OCI-LY7 (cell line): ENCODE measurements around the gene EZH1. TPM values are rescaled to one million over a fixed set of nuclear protein-coding genes. Genes with fewer than 3 reads are reported as not detected.

Experiments
- BruUV-seq: library from RNA; stranded (reverse); fragments of 400-500 nt; replicated peaks from 2 replicates; lab custom pipeline; 2021; lab: Mats Ljungman, UMichigan
- CTCF ChIA-PET: fragments of 300-600 bp; sonication (Branson Sonifier 250); formaldehyde crosslinking; loops from one replicate; lab custom pipeline; 2022; ENCODE audit warnings: antibody characterized with exemption; ENCODE audit not compliant: unreplicated experiment; lab: Charles Lee
- POLR2A ChIA-PET: fragments of 300-600 bp; sonication (Branson Sonifier 250); formaldehyde crosslinking; loops from one replicate; lab custom pipeline; 2022; ENCODE audit warnings: antibody characterized with exemption; lab: Charles Lee
- DNase-seq: peaks from one replicate; pipeline ENCODE4 v3.0.0-alpha.2; 2015; ENCODE audit warnings: low spot score
- H2AFZ ChIP-seq: fragments of 200-600 bp; sonication (generic), shearing (Covaris generic); 2 replicates; pipeline ENCODE4 v1.6.1; 2014; ENCODE audit warnings: mild to moderate bottlenecking, antibody characterized with exemption, low read length, moderate library complexity
- H3K27ac ChIP-seq: fragments of 200-600 bp; sonication (generic); 2 replicates; pipeline ENCODE4 v1.5.1; 2014; ENCODE audit warnings: mixed run types, low read depth, mild to moderate bottlenecking, moderate library complexity, low read length, inconsistent platforms; ENCODE audit not compliant: poor library complexity, severe bottlenecking
- H3K36me3 ChIP-seq: fragments of 200-600 bp; sonication (generic); 2 replicates; pipeline ENCODE4 v1.6.1; 2014; ENCODE audit warnings: mild to moderate bottlenecking, antibody characterized with exemption, low read length, moderate library complexity, mixed read lengths; ENCODE audit not compliant: insufficient read depth
- H3K4me1 ChIP-seq: fragments of 200-600 bp; sonication (generic); 2 replicates; pipeline ENCODE4 v1.5.1; 2014; ENCODE audit warnings: mild to moderate bottlenecking, low read length; ENCODE audit not compliant: insufficient read depth, poor library complexity, severe bottlenecking
- H3K4me2 ChIP-seq: fragments of 200-600 bp; sonication (generic); 2 replicates; pipeline ENCODE4 v1.6.1; 2014; ENCODE audit warnings: mild to moderate bottlenecking, low read length
- H3K4me3 ChIP-seq: fragments of 200-600 bp; sonication (generic); 2 replicates; pipeline ENCODE4 v1.5.1; 2014; ENCODE audit warnings: mild to moderate bottlenecking, low read depth, low read length; ENCODE audit not compliant: poor library complexity, severe bottlenecking
- H3K79me2 ChIP-seq: fragments of 200-600 bp; sonication (generic); 2 replicates; pipeline ENCODE4 v1.6.1; 2016; ENCODE audit warnings: low read depth, mild to moderate bottlenecking, low read length, moderate library complexity, mixed read lengths; ENCODE audit not compliant: insufficient read depth
- H3K9me2 ChIP-seq: fragments of 200-600 bp; sonication (generic); 2 replicates; pipeline ENCODE4 v1.6.1; 2016; ENCODE audit warnings: mild to moderate bottlenecking, low read length, mixed read lengths; ENCODE audit not compliant: insufficient read depth
- H3K9me3 ChIP-seq: fragments of 200-600 bp; sonication (generic); 2 replicates; pipeline ENCODE4 v1.6.1; 2014; ENCODE audit warnings: mild to moderate bottlenecking, mixed run types, low read length, mixed read lengths
- H4K20me1 ChIP-seq: fragments of 200-600 bp; sonication (generic); 2 replicates; pipeline ENCODE4 v1.6.1; 2014; ENCODE audit warnings: mild to moderate bottlenecking, antibody characterized with exemption, low read length, moderate library complexity, mixed read lengths; ENCODE audit not compliant: insufficient read depth
- EZH2phosphoT487 ChIP-seq: fragments of 200-600 bp; sonication (generic); IDR thresholded peaks from 2 replicates; pipeline ENCODE4 v1.6.1; 2018; ENCODE audit warnings: low read depth, borderline replicate concordance, mild to moderate bottlenecking, mixed run types, antibody characterized with exemption, low read length, moderate library complexity, mixed read lengths
- intact Hi-C: fragments of 100-400 bp; cut with micrococcal nuclease; formaldehyde crosslinking; loops from one replicate; pipeline ENCODE4 v1.10.0; 2022; ENCODE audit not compliant: unreplicated experiment
- total RNA-seq, 2 experiments: library from RNA; depleted of rRNA in 1 of 2; stranded (reverse); fragments of >200 nt in 1 of 2; shearing (Covaris generic) in 1 of 2; gene quantifications; 2 replicates each; pipeline ENCODE4 v1.2.3, GENCODE V29; 2014 to 2022
- TF ChIP-seq, protein P1 (sequence below): fragments of 200-600 bp; sonication (generic); conservative IDR thresholded peaks from 2 replicates; pipeline ENCODE4 v1.5.1; 2014; ENCODE audit warnings: mild to moderate bottlenecking, antibody characterized with exemption, low read length, moderate library complexity, mixed read lengths

The EZH1 gene
- total RNA-seq, 2 experiments from 2014 or later, result 57.1 to 62.4 TPM

DNA sequence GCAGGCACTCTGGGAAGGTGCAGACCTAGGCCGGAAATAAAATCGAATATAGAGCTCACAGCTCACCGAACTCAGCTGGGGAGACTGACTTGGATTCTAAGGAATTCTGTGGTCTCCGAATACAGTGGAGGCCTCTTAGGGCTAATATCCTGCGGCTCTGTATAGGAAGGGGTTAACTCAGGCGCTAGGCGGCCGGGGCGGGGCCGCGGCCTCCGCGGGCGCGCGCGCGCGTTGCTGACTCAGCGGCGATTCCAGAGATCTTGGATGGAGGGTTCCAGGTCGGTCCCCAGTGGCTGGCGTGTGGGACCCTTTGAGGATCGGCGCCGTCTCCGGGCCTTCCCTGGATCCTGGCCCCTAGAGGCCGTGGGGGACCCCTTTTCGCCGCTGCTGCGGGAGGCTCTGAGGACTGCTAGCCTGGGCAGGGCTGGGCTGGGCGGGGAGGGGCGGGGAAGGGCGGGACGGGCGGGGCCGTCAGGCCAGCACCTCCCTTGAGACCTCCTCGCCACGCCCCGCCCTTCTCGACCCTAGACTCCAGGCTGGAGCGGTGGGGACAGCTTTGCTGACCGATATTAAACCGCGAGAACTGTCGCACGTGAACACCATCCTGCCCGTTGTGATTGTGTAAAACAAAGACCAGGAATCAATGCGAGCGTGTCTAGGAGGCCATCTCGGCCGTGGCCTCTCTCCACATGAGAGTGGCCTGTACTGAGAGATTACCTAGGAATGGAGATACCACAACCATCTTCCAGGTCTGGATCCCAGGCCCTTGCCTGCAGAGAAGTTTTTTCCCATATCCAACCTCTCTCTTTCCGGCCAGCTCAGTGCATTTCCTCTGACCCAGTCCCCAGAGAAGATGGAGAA, 66.7 kb downstream of the EZH1 start:
- ChIA-PET CTCF (interaction anchor here (0.5 to 2.3 kb wide), 5 partner anchors 59 to 320 kb away, joined by 3 to 8 read pairs (median 5); partner anchors contain the start of gene RPL27), POLR2A (interaction anchor here (0.6 to 2.5 kb wide), 8 partner anchors 19 to 147 kb away, joined by 3 to 9 read pairs (median 5); partner anchors contain the start of gene TUBG2)
- Histone ChIP-seq H3K4me1 (peaks cover 70% of the 10 kb centered on the region), H3K79me2 (no peaks in the 10 kb centered on the region), H3K9me3 (no peaks in the 10 kb centered on the region), H3K27ac (peak overlapping the region; percentile 68), H3K9me2 (no peaks in the 10 kb centered on the region), H4K20me1 (no peaks in the 10 kb centered on the region), H3K36me3 (no peaks in the 10 kb centered on the region; the same call in 1 of the 2 replicates), H2AFZ (peak overlapping the region; percentile 45; the same call in 1 of the 2 replicates), H3K4me2 (peak overlapping the region; percentile 97), H3K4me3 (peak overlapping the region; percentile 74)
- BruUV-seq, result no TSS peak
- TF ChIP-seq, protein P1, sequence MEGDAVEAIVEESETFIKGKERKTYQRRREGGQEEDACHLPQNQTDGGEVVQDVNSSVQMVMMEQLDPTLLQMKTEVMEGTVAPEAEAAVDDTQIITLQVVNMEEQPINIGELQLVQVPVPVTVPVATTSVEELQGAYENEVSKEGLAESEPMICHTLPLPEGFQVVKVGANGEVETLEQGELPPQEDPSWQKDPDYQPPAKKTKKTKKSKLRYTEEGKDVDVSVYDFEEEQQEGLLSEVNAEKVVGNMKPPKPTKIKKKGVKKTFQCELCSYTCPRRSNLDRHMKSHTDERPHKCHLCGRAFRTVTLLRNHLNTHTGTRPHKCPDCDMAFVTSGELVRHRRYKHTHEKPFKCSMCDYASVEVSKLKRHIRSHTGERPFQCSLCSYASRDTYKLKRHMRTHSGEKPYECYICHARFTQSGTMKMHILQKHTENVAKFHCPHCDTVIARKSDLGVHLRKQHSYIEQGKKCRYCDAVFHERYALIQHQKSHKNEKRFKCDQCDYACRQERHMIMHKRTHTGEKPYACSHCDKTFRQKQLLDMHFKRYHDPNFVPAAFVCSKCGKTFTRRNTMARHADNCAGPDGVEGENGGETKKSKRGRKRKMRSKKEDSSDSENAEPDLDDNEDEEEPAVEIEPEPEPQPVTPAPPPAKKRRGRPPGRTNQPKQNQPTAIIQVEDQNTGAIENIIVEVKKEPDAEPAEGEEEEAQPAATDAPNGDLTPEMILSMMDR, result no peak
- TF ChIP-seq EZH2phosphoT487, result no peak
- peak; percentile 90 for DNase-seq
- intact Hi-C loops, result loop anchor here (2.0 kb wide), 1 partner anchor 69 kb away; the partner anchor contains the start of genes RETREG3 and TUBG1

DNA sequence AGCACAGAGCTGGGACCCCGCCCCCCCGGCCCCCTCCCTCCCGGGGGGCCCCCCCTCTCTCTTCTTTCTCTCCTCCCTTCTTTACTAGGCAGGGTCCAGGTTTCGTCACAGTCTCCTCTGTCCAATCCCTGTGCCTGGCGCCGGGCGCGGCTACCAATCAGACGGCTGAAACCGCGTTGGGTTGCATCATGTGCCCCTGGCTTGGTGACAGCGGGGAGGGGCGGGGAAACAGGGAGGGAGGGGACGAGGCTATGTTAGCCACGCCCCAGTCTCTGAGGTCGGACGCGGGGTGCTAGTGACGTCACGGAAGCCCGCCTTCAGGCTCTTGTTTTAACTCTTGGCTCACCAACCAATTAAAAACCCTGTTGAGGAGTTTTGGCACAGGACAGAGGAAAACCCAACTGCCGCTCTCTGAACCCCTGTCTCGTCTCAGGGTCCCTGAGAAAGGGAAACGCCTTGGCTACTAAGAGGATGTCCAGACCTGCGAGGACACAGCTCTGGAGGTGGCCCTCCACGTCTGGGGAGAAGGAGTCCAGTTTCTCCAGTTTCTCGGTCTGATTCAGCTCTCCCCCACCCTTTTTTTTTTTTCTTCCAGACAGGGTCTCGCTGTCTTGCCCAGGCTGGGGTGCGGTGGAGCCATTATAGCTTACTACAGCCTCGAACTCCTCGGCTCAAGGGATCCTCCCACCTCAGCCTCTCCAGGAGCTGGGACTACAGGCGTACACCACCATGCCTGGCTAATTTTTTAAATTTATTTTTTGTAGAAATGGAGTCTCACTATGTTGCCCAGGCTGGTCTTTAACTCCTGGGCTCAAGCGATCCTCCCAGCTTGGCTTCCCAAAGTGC, 67.6 kb downstream of the EZH1 start:
- no TSS peak for BruUV-seq
- H2AFZ ChIP-seq, result peak overlapping the region; percentile 45; the same call in 1 of the 2 replicates
- peak; percentile 100 for DNase-seq
- no peaks in the 10 kb centered on the region for H4K20me1 ChIP-seq
- no peaks in the 10 kb centered on the region for H3K9me2 ChIP-seq
- no peaks in the 10 kb centered on the region for H3K9me3 ChIP-seq
- ChIA-PET POLR2A (interaction anchor here (0.7 to 2.5 kb wide), 6 partner anchors 18 to 112 kb away, joined by 3 to 9 read pairs (median 8); partner anchors contain the start of genes PSMC3IP and TUBG2), CTCF (interaction anchor here (0.5 to 2.3 kb wide), 5 partner anchors 50 to 321 kb away, joined by 3 to 8 read pairs (median 4); partner anchors contain the start of gene RPL27)
- peak overlapping the region; percentile 97 for H3K4me2 ChIP-seq
- peak overlapping the region; percentile 68 for H3K27ac ChIP-seq
- H3K79me2 ChIP-seq, result no peaks in the 10 kb centered on the region
- intact Hi-C loops, result no loop called here
- TF ChIP-seq, protein P1, result no peak
- TF ChIP-seq EZH2phosphoT487, result no peak
- peak overlapping the region; percentile 82 for H3K4me3 ChIP-seq
- peaks cover 69% of the 10 kb centered on the region for H3K4me1 ChIP-seq
- no peaks in the 10 kb centered on the region; the same call in 1 of the 2 replicates for H3K36me3 ChIP-seq
